ENCODE measurements around the gene LCP2.
"Not testable (repeated sequence)": the region's sequence is repeated elsewhere in the genome, so short reads cannot be mapped to it uniquely, and the experiment has no call there.

Gene LCP2

GRCh38 chr5:170249355-170249754, 48.2 kb downstream of the LCP2 start:
- Histone ChIP-seq H3K27me3 (ENCODE audit: insufficient read depth, low read length) (peaks cover 75% of the 10 kb centered on the region), H3K36me3 (ENCODE audit: insufficient read depth, low read length) (no peaks in the 10 kb centered on the region), H3K4me1 (ENCODE audit: control insufficient read depth, insufficient read depth, low read length, unreplicated experiment) (peaks cover 6% of the 10 kb centered on the region), H3K4me3 (ENCODE audit: low read depth, low read length) (no peak overlapping the region), H2AFZ (ENCODE audit: low read length, unreplicated experiment) (no peak overlapping the region), H3K27ac (ENCODE audit: low read depth, low read length) (no peak overlapping the region), H3K79me2 (ENCODE audit: control insufficient read depth, insufficient read depth, low read length, unreplicated experiment) (no peaks in the 10 kb centered on the region)

GRCh38 chr5:170248931-170249227, 48.7 kb downstream of the LCP2 start:
- H3K27ac ChIP-seq (ENCODE audit: low read depth, low read length); H3K36me3 ChIP-seq (ENCODE audit: insufficient read depth, low read length); H3K4me1 ChIP-seq (ENCODE audit: control insufficient read depth, insufficient read depth, low read length, unreplicated experiment); H3K79me2 ChIP-seq (ENCODE audit: control insufficient read depth, insufficient read depth, low read length, unreplicated experiment); H3K4me3 ChIP-seq (ENCODE audit: low read depth, low read length); H2AFZ ChIP-seq (ENCODE audit: low read length, unreplicated experiment): not testable (repeated sequence)
- H3K27me3 ChIP-seq (ENCODE audit: insufficient read depth, low read length), result peaks cover 70% of the 10 kb centered on the region

GRCh38 chr5:170248172-170248930, 49.2 kb downstream of the LCP2 start:
- Histone ChIP-seq H3K36me3 (ENCODE audit: insufficient read depth, low read length) (no peaks in the 10 kb centered on the region), H3K27me3 (ENCODE audit: insufficient read depth, low read length) (peaks cover 65% of the 10 kb centered on the region), H3K79me2 (ENCODE audit: control insufficient read depth, insufficient read depth, low read length, unreplicated experiment) (no peaks in the 10 kb centered on the region), H3K4me1 (ENCODE audit: control insufficient read depth, insufficient read depth, low read length, unreplicated experiment) (peaks cover 6% of the 10 kb centered on the region), H3K27ac (ENCODE audit: low read depth, low read length) (no peak overlapping the region), H3K4me3 (ENCODE audit: low read depth, low read length) (no peak overlapping the region), H2AFZ (ENCODE audit: low read length, unreplicated experiment) (no peak overlapping the region)

GRCh38 chr5:170247363-170247762, 50.2 kb downstream of the LCP2 start:
- Histone ChIP-seq H3K4me1 (ENCODE audit: control insufficient read depth, insufficient read depth, low read length, unreplicated experiment) (peaks cover 6% of the 10 kb centered on the region), H3K27me3 (ENCODE audit: insufficient read depth, low read length) (peaks cover 55% of the 10 kb centered on the region), H3K27ac (ENCODE audit: low read depth, low read length) (no peak overlapping the region), H3K36me3 (ENCODE audit: insufficient read depth, low read length) (no peaks in the 10 kb centered on the region), H3K4me3 (ENCODE audit: low read depth, low read length) (no peak overlapping the region), H3K79me2 (ENCODE audit: control insufficient read depth, insufficient read depth, low read length, unreplicated experiment) (no peaks in the 10 kb centered on the region), H2AFZ (ENCODE audit: low read length, unreplicated experiment) (no peak overlapping the region)

- Histone ChIP-seq H3K27ac (ENCODE audit: low read depth, low read length) (no peak overlapping the region), H3K4me3 (ENCODE audit: low read depth, low read length) (no peak overlapping the region), H3K36me3 (ENCODE audit: insufficient read depth, low read length) (no peaks in the 10 kb centered on the region), H3K79me2 (ENCODE audit: control insufficient read depth, insufficient read depth, low read length, unreplicated experiment) (no peaks in the 10 kb centered on the region), H3K27me3 (ENCODE audit: insufficient read depth, low read length) (peaks cover 45% of the 10 kb centered on the region), H3K4me1 (ENCODE audit: control insufficient read depth, insufficient read depth, low read length, unreplicated experiment) (peaks cover 6% of the 10 kb centered on the region), H2AFZ (ENCODE audit: low read length, unreplicated experiment) (no peak overlapping the region)
Observed at GRCh38 chr5:170246126-170246870, 51.3 kb downstream of the LCP2 start.

DNA sequence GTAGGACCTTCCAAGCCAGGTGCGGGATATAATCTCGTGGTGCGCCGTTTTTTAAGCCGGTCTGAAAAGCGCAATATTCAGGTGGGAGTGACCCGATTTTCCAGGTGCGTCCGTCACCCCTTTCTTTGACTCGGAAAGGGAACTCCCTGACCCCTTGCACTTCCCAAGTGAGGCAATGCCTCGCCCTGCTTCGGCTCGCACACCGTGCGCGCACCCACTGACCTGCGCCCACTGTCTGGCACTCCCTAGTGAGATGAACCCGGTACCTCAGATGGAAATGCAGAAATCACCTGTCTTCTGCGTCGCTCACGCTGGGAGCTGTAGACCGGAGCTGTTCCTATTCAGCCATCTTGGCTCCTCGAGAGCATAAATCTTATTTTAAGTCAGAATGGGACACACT, 52.1 kb downstream of the LCP2 start:
- H2AFZ ChIP-seq (ENCODE audit: low read length, unreplicated experiment); H3K79me2 ChIP-seq (ENCODE audit: control insufficient read depth, insufficient read depth, low read length, unreplicated experiment); H3K4me1 ChIP-seq (ENCODE audit: control insufficient read depth, insufficient read depth, low read length, unreplicated experiment); H3K27ac ChIP-seq (ENCODE audit: low read depth, low read length); H3K4me3 ChIP-seq (ENCODE audit: low read depth, low read length); H3K36me3 ChIP-seq (ENCODE audit: insufficient read depth, low read length): not testable (repeated sequence)
- H3K27me3 ChIP-seq (ENCODE audit: insufficient read depth, low read length), result peaks cover 36% of the 10 kb centered on the region

DNA sequence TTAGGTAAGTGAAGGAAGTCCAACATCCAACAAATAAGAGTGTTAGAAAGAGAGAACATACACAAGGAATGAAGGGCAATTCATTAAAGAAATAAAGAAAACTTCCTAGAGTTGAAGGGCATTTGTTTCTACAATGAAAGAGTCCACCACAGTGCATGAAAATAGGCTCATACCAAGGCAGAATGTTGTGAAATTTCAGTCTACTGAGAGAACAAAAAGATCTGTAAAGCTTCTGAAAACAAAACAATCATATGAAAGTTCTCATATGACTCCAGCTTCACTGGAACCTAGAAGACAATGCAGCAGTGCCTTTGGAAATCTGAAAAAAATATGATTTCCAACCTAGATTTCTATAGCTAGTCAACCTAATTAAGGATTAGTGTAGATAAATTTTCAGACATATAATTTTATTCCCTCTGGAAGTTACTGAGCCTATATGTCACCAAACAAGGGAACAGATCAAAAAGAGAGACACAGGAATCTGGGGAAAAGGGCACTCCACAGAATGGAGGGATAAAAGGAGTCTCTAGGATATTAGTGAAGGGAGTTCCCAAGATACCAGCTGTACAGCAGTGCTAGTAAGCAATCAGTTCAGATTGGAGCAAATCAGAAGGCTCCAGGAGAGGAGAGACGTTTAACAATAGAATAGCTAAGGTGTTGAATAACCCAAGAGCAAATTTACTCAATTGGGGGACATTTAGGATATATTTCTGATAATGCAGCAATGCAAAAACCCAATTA, 59.0 kb downstream of the LCP2 start:
- Histone ChIP-seq H3K4me1 (ENCODE audit: control insufficient read depth, insufficient read depth, low read length, unreplicated experiment) (no peaks in the 10 kb centered on the region), H2AFZ (ENCODE audit: low read length, unreplicated experiment) (no peak overlapping the region), H3K27me3 (ENCODE audit: insufficient read depth, low read length) (peaks cover 41% of the 10 kb centered on the region), H3K27ac (ENCODE audit: low read depth, low read length) (no peak overlapping the region), H3K4me3 (ENCODE audit: low read depth, low read length) (no peak overlapping the region), H3K79me2 (ENCODE audit: control insufficient read depth, insufficient read depth, low read length, unreplicated experiment) (no peaks in the 10 kb centered on the region), H3K36me3 (ENCODE audit: insufficient read depth, low read length) (no peaks in the 10 kb centered on the region)

DNA sequence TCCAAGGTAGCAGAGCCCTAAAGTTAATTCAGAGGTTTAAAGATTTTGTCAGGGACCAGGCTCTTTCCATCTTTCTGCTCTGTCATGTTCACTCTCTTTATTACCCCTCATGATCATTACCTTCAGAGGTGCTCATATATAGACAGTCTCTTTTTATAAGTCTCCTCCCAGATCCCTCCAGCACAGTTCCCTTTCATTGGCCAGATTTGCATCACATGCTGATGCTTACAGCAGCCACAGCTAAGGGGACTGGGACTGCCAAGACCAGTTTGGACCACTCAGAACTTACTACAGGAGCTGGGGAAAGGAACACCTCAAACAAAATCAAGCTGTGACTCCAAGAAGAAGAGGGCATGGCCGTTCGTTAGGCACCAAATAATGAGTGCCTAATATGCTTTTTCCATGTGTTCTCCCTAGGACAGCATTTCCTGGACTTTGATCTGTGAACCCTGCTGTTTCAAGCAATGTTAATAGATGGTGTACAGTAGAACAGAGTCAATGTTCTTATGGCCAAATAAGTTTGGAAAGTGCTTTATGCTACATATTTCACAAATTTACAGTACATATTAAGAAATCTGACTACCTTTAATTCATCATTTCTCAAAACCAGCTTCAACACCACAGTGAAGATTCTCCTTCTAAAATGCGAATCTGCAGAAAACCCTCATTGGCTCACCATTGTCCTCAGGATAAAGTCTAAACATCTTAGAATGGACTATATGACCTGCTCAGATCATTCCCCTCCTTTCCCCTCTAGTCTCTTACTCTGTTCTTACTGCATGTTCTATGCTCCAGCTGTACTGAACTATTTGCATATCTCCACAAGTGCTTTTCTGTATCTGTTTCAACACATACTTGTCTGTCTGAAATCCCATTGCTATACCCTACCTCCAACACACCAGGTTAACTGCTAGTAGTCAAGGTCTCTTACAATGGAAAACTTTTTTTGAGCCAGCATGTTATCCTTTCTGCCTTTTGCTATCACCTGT, 61.4 kb downstream of the LCP2 start:
- Histone ChIP-seq H3K36me3 (ENCODE audit: insufficient read depth, low read length) (no peaks in the 10 kb centered on the region), H3K4me3 (ENCODE audit: low read depth, low read length) (no peak overlapping the region), H3K27ac (ENCODE audit: low read depth, low read length) (no peak overlapping the region), H3K27me3 (ENCODE audit: insufficient read depth, low read length) (peaks cover 41% of the 10 kb centered on the region), H3K79me2 (ENCODE audit: control insufficient read depth, insufficient read depth, low read length, unreplicated experiment) (no peaks in the 10 kb centered on the region), H2AFZ (ENCODE audit: low read length, unreplicated experiment) (no peak overlapping the region), H3K4me1 (ENCODE audit: control insufficient read depth, insufficient read depth, low read length, unreplicated experiment) (no peaks in the 10 kb centered on the region)

- no peak overlapping the region for H3K4me3 ChIP-seq (ENCODE audit: low read depth, low read length)
- peaks cover 32% of the 10 kb centered on the region for H3K27me3 ChIP-seq (ENCODE audit: insufficient read depth, low read length)
- H2AFZ ChIP-seq (ENCODE audit: low read length, unreplicated experiment), result no peak overlapping the region
- H3K36me3 ChIP-seq (ENCODE audit: insufficient read depth, low read length), result no peaks in the 10 kb centered on the region
- no peak overlapping the region for H3K27ac ChIP-seq (ENCODE audit: low read depth, low read length)
- no peaks in the 10 kb centered on the region for H3K79me2 ChIP-seq (ENCODE audit: control insufficient read depth, insufficient read depth, low read length, unreplicated experiment)
- H3K4me1 ChIP-seq (ENCODE audit: control insufficient read depth, insufficient read depth, low read length, unreplicated experiment), result no peaks in the 10 kb centered on the region
Observed at GRCh38 chr5:170233358-170233892, 64.2 kb downstream of the LCP2 start.

DNA sequence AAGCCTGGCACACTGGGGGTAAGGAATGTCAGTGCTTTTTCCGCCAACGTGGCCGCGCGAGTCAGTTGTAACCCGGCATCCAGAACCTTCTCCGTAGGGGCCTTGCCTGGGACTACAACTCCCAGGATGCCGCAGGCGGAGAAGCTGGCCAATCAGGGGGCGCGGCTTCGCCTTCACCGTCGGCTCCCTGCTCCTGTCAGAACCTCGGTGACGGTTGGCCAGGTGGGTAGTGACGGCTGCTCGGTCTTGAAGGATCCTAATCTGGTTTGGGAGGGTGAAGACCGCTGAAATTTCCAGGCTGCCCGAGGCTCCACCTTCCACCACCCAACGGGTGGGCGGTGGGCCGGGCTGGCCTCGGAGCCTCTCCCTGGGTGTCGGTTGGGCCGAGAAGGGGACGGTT, 64.8 kb downstream of the LCP2 start, which contains the start of gene C5orf58:
TSS of gene C5orf58 (plus strand) at position 200 of the 400 bp plus-strand sequence. CDS start 1,992 bp downstream, outside the sequence.
- no peak within 1 kb of the TSS for H2AFZ ChIP-seq (ENCODE audit: low read length, unreplicated experiment)
- H3K27ac ChIP-seq (ENCODE audit: low read depth, low read length), result no peak within 1 kb of the TSS
- no peaks in the 10 kb centered on the region for H3K79me2 ChIP-seq (ENCODE audit: control insufficient read depth, insufficient read depth, low read length, unreplicated experiment)
- H3K36me3 ChIP-seq (ENCODE audit: insufficient read depth, low read length), result no peaks in the 10 kb centered on the region
- H3K4me3 ChIP-seq (ENCODE audit: low read depth, low read length), result no peak within 1 kb of the TSS
- peaks cover 26% of the 10 kb centered on the region for H3K27me3 ChIP-seq (ENCODE audit: insufficient read depth, low read length)
- H3K4me1 ChIP-seq (ENCODE audit: control insufficient read depth, insufficient read depth, low read length, unreplicated experiment), result no peaks in the 10 kb centered on the region

Data from ACC112 (cell line).